Liver (tissue), 9 donors: Measurements from ENCODE around the gene TMEM61. TPM values are rescaled to one million over a fixed set of nuclear protein-coding genes. Genes with fewer than 3 reads are reported as not detected.

Source experiments
- DNase-seq: peaks from one replicate; pipeline ENCODE4 v3.0.0-alpha.2; 2017; ENCODE audit warnings: low spot score
- H3K27ac ChIP-seq, 2 donors: one replicate each; pipeline ENCODE4 v1.7.0; 2013; ENCODE audit warnings: inconsistent platforms in 2 of 2, low read length in 2 of 2, control low read depth in 1 of 2, low read depth in 1 of 2, mild to moderate bottlenecking in 1 of 2
- H3K27me3 ChIP-seq, 4 donors: one replicate each; pipeline versions ENCODE4 v1.6.1 to v1.7.0; 2013; ENCODE audit warnings: low read length in 3 of 4, inconsistent platforms in 1 of 4, mild to moderate bottlenecking in 1 of 4, moderate library complexity in 1 of 4; ENCODE audit not compliant: control insufficient read depth in 4 of 4, insufficient read depth in 4 of 4
- H3K36me3 ChIP-seq, 4 donors: one replicate each; pipeline versions ENCODE4 v1.6.1 to v1.7.0; 2013; ENCODE audit warnings: low read length in 3 of 4, mild to moderate bottlenecking in 3 of 4, low read depth in 1 of 4, moderate library complexity in 1 of 4; ENCODE audit not compliant: control insufficient read depth in 4 of 4, insufficient read depth in 3 of 4
- H3K4me1 ChIP-seq, 4 donors: one replicate each; pipeline versions ENCODE4 v1.6.1 to v1.7.0; 2013; ENCODE audit warnings: low read length in 3 of 4, mild to moderate bottlenecking in 3 of 4, moderate library complexity in 1 of 4; ENCODE audit not compliant: control insufficient read depth in 4 of 4, insufficient read depth in 4 of 4
- H3K4me3 ChIP-seq, 3 donors: one replicate each; pipeline versions ENCODE4 v1.6.1 to v1.7.0; 2013; ENCODE audit warnings: low read length in 3 of 3, control low read depth in 1 of 3, low read depth in 1 of 3, mild to moderate bottlenecking in 1 of 3
- H3K9ac ChIP-seq, 2 donors: one replicate each; pipeline ENCODE4 v1.7.0; 2013; ENCODE audit warnings: low read length in 2 of 2, mild to moderate bottlenecking in 2 of 2, moderate library complexity in 2 of 2, control low read depth in 1 of 2, low read depth in 1 of 2
- H3K9me3 ChIP-seq, 4 donors: one replicate each; pipeline versions ENCODE4 v1.6.1 to v1.7.0; 2013; ENCODE audit warnings: low read length in 3 of 4; ENCODE audit not compliant: control insufficient read depth in 4 of 4
- EGR1 ChIP-seq, 2 donors: IDR thresholded peaks; 2 replicates each; pipeline ENCODE4 v1.6.1; 2016 to 2018; ENCODE audit warnings: antibody characterized with exemption in 2 of 2, low read depth in 2 of 2
- FOXA1 ChIP-seq: IDR thresholded peaks from 2 replicates; pipeline ENCODE4 v1.6.1; 2016; ENCODE audit warnings: antibody characterized with exemption
- FOXA2 ChIP-seq: IDR thresholded peaks from 2 replicates; pipeline ENCODE4 v1.6.1; 2016; ENCODE audit warnings: antibody characterized with exemption
- GABPA ChIP-seq, 2 donors: IDR thresholded peaks in 1 of 2; conservative IDR thresholded peaks in 1 of 2; 2 replicates each; pipeline ENCODE4 v1.6.1; 2016; ENCODE audit warnings: antibody characterized with exemption in 2 of 2, mild to moderate bottlenecking in 1 of 2, moderate library complexity in 1 of 2
- HNF4A ChIP-seq, 2 donors: conservative IDR thresholded peaks; 2 replicates each; pipeline ENCODE4 v1.6.1; 2016; ENCODE audit warnings: antibody characterized with exemption in 2 of 2, mild to moderate bottlenecking in 2 of 2
- HNF4G ChIP-seq: IDR thresholded peaks from 2 replicates; pipeline ENCODE4 v1.6.1; 2016; ENCODE audit warnings: antibody characterized with exemption
- JUND ChIP-seq, 2 donors: IDR thresholded peaks; 2 replicates each; pipeline ENCODE4 v1.6.1; 2016; ENCODE audit warnings: antibody characterized with exemption in 2 of 2
- NR2F2 ChIP-seq: IDR thresholded peaks from 2 replicates; pipeline ENCODE4 v1.6.1; 2016; ENCODE audit warnings: antibody characterized with exemption
- RAD21 ChIP-seq, 2 donors: IDR thresholded peaks; 2 replicates each; pipeline ENCODE4 v1.6.1; 2016; ENCODE audit warnings: antibody characterized with exemption in 2 of 2, mild to moderate bottlenecking in 2 of 2
- RXRA ChIP-seq, 2 donors: IDR thresholded peaks; 2 replicates each; pipeline ENCODE4 v1.6.1; 2017 to 2018; ENCODE audit warnings: antibody characterized with exemption in 2 of 2, mild to moderate bottlenecking in 1 of 2
- SP1 ChIP-seq: IDR thresholded peaks from 2 replicates; pipeline ENCODE4 v1.6.1; 2018; ENCODE audit warnings: antibody characterized with exemption, mild to moderate bottlenecking
- TAF1 ChIP-seq: conservative IDR thresholded peaks from 2 replicates; pipeline ENCODE4 v1.6.1; 2016; ENCODE audit warnings: antibody characterized with exemption, mild to moderate bottlenecking
- YY1 ChIP-seq: IDR thresholded peaks from 2 replicates; pipeline ENCODE4 v1.6.1; 2016; ENCODE audit warnings: antibody characterized with exemption, mild to moderate bottlenecking
- WGBS: extraction: QIAGEN DNeasy Blood & Tissue Kit; methylation state at CpG from one replicate; pipeline ENCODE4 v1.1.7; 2013; 5-methylcytosine and 5-hydroxymethylcytosine counted together
- polyA plus RNA-seq, 2 donors: library from polyadenylated mRNA; stranded (reverse) in 1 of 2; unstranded in 1 of 2; fragments of 200-250 nt in 1 of 2; fragments of >200 nt in 1 of 2; fragmentation: Nextera tagmentation in 1 of 2; extraction: Ambion mirVana in 1 of 2; gene quantifications; one replicate each; pipeline versions ENCODE4 v1.2.1 to v1.2.3, GENCODE V29; 2013 to 2015
- total RNA-seq, 2 donors: library from RNA; depleted of rRNA; stranded (reverse); fragments of >200 nt; gene quantifications; one replicate each; pipeline ENCODE4 v1.2.3, GENCODE V29; 2014
- TF ChIP-seq, protein P1 (sequence below): IDR thresholded peaks from 2 replicates; pipeline ENCODE4 v1.6.1; 2016; ENCODE audit warnings: antibody characterized with exemption
- TF ChIP-seq, protein P2 (sequence below): IDR thresholded peaks from 2 replicates; pipeline ENCODE4 v1.6.1; 2016; ENCODE audit warnings: antibody characterized with exemption, mild to moderate bottlenecking
- TF ChIP-seq, protein P3 (sequence below): IDR thresholded peaks from 2 replicates; pipeline ENCODE4 v1.6.1; 2016; ENCODE audit warnings: antibody characterized with exemption
- TF ChIP-seq, protein P4 (sequence below): IDR thresholded peaks from 2 replicates; pipeline ENCODE4 v1.6.1; 2016; ENCODE audit warnings: antibody characterized with exemption
- TF ChIP-seq, protein P5 (sequence below): fragments of 150-350 bp; IDR thresholded peaks from 2 replicates; pipeline ENCODE4 v1.5.1; 2017; ENCODE audit warnings: improper control_type of control experiment, low read depth, low read length; ENCODE audit not compliant: missing input control
- donor health status: healthy.
- donor health status: healthy.
- donor health status: healthy.
- donor health status: healthy.
- donor health status: healthy.

The TMEM61 gene
- total and polyA plus RNA-seq, 4 donors: not detected

DNA sequence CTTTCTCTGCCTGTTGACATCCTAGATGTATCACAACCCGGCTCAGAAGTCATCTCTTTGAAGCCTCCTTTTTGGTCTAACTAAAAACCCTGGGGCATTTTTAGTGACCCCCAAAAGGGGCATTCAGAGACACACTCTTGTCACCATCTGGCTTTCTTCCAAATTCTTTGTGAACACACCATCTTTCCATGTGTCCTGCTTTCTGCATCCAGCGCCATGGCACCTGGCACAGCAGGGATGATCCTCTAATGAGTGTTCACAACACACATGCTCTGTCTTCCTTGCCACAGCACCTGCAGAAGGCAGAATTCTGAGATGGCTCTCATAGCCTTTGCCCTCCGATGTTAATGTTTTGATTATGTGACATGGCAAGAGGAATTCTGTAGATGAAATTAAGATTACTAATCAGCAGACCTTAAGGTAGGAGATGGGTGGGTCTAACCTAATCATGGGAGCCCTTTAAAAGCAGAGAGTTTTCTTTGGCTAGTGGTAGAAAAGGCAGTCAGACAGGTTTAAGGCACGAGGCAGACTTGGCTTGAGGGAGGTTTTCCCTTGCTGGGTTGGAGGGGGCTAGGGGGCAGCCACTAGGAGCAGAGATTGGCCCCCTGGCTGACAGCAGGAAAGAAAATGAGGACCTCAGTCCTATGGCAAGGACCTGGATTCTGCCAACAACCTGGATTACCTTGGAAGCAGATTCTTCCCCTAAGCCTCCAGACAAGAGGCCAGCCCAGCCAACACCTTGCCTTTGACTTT lies 4.9 kb upstream of the TMEM61 start:
- no peak overlapping the region for H3K27ac ChIP-seq
- DNase-seq: no peak
- no peaks in the 10 kb centered on the region for H3K9me3 ChIP-seq
- peaks cover 0 to 5% (median 0%) of the 10 kb centered on the region in 4 donors for H3K27me3 ChIP-seq
- H3K4me1 ChIP-seq: peaks cover 0 to 3% (median 0%) of the 10 kb centered on the region in 4 donors
- H3K36me3 ChIP-seq: no peaks in the 10 kb centered on the region
- 87% methylated on average over 4 of the region's 4 CpGs for WGBS
- no peak overlapping the region for H3K9ac ChIP-seq
- TF ChIP-seq RAD21 (IDR thresholded peaks at IDR 0.05) (no peak), RXRA (IDR thresholded peaks at IDR 0.05) (no peak), FOXA1 (no peak), JUND (IDR thresholded peaks at IDR 0.05) (no peak), EGR1 (IDR thresholded peaks at IDR 0.05; ENCODE audit: low read depth in 2 of 2) (no peak), GABPA (IDR thresholded peaks at IDR 0.05 in 1 of 2, conservative IDR thresholded peaks at IDR 0.05 in 1 of 2) (no peak), HNF4A (conservative IDR thresholded peaks at IDR 0.05) (no peak), HNF4G (no peak), SP1 (no peak)
- TF ChIP-seq, protein P1, sequence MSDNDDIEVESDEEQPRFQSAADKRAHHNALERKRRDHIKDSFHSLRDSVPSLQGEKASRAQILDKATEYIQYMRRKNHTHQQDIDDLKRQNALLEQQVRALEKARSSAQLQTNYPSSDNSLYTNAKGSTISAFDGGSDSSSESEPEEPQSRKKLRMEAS: no peak
- TF ChIP-seq, protein P2, sequence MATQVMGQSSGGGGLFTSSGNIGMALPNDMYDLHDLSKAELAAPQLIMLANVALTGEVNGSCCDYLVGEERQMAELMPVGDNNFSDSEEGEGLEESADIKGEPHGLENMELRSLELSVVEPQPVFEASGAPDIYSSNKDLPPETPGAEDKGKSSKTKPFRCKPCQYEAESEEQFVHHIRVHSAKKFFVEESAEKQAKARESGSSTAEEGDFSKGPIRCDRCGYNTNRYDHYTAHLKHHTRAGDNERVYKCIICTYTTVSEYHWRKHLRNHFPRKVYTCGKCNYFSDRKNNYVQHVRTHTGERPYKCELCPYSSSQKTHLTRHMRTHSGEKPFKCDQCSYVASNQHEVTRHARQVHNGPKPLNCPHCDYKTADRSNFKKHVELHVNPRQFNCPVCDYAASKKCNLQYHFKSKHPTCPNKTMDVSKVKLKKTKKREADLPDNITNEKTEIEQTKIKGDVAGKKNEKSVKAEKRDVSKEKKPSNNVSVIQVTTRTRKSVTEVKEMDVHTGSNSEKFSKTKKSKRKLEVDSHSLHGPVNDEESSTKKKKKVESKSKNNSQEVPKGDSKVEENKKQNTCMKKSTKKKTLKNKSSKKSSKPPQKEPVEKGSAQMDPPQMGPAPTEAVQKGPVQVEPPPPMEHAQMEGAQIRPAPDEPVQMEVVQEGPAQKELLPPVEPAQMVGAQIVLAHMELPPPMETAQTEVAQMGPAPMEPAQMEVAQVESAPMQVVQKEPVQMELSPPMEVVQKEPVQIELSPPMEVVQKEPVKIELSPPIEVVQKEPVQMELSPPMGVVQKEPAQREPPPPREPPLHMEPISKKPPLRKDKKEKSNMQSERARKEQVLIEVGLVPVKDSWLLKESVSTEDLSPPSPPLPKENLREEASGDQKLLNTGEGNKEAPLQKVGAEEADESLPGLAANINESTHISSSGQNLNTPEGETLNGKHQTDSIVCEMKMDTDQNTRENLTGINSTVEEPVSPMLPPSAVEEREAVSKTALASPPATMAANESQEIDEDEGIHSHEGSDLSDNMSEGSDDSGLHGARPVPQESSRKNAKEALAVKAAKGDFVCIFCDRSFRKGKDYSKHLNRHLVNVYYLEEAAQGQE: no peak
- TF ChIP-seq, protein P3, sequence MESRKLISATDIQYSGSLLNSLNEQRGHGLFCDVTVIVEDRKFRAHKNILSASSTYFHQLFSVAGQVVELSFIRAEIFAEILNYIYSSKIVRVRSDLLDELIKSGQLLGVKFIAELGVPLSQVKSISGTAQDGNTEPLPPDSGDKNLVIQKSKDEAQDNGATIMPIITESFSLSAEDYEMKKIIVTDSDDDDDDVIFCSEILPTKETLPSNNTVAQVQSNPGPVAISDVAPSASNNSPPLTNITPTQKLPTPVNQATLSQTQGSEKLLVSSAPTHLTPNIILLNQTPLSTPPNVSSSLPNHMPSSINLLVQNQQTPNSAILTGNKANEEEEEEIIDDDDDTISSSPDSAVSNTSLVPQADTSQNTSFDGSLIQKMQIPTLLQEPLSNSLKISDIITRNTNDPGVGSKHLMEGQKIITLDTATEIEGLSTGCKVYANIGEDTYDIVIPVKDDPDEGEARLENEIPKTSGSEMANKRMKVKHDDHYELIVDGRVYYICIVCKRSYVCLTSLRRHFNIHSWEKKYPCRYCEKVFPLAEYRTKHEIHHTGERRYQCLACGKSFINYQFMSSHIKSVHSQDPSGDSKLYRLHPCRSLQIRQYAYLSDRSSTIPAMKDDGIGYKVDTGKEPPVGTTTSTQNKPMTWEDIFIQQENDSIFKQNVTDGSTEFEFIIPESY: no peak
- TF ChIP-seq, protein P4, sequence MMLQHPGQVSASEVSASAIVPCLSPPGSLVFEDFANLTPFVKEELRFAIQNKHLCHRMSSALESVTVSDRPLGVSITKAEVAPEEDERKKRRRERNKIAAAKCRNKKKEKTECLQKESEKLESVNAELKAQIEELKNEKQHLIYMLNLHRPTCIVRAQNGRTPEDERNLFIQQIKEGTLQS: no peak
- H3K4me3 ChIP-seq: no peak overlapping the region

DNA sequence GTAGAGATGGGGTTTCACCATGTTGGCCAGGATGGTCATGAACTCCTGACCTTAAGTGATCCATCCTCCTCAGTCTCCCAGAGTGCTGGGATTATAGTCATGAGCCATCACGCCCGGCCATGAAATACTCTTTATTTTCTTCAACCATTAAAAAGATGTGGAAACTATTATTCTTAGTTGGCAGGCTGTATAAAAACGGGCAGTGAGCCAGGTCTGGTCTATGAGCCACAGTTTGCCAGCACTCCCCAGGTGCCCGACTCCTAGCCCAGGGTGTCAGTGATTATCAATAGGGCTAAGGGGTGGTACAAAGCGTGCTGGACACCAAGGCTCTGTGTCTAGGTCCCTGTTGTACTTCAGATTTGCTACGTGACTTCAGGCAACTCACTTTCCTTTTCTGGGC lies 3.7 kb upstream of the TMEM61 start:
- no peak for DNase-seq
- 84% methylated on average over 6 of the region's 6 CpGs for WGBS
- H3K4me1 ChIP-seq: peaks cover 0 to 5% (median 2%) of the 10 kb centered on the region in 4 donors
- TF ChIP-seq, protein P1: no peak
- TF ChIP-seq GABPA (IDR thresholded peaks at IDR 0.05 in 1 of 2, conservative IDR thresholded peaks at IDR 0.05 in 1 of 2): no peak
- TF ChIP-seq, protein P3: no peak
- no peak for TF ChIP-seq NR2F2
- TF ChIP-seq RXRA (IDR thresholded peaks at IDR 0.05): no peak
- no peak for TF ChIP-seq JUND (IDR thresholded peaks at IDR 0.05)
- TF ChIP-seq FOXA2: no peak
- TF ChIP-seq, protein P4: no peak
- TF ChIP-seq, protein P5, sequence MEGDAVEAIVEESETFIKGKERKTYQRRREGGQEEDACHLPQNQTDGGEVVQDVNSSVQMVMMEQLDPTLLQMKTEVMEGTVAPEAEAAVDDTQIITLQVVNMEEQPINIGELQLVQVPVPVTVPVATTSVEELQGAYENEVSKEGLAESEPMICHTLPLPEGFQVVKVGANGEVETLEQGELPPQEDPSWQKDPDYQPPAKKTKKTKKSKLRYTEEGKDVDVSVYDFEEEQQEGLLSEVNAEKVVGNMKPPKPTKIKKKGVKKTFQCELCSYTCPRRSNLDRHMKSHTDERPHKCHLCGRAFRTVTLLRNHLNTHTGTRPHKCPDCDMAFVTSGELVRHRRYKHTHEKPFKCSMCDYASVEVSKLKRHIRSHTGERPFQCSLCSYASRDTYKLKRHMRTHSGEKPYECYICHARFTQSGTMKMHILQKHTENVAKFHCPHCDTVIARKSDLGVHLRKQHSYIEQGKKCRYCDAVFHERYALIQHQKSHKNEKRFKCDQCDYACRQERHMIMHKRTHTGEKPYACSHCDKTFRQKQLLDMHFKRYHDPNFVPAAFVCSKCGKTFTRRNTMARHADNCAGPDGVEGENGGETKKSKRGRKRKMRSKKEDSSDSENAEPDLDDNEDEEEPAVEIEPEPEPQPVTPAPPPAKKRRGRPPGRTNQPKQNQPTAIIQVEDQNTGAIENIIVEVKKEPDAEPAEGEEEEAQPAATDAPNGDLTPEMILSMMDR: no peak
- TF ChIP-seq TAF1: no peak
- TF ChIP-seq FOXA1: no peak
- no peak for TF ChIP-seq SP1
- TF ChIP-seq RAD21 (IDR thresholded peaks at IDR 0.05): no peak
- no peak for TF ChIP-seq YY1
- no peak for TF ChIP-seq HNF4A (conservative IDR thresholded peaks at IDR 0.05)
- no peak for TF ChIP-seq EGR1 (IDR thresholded peaks at IDR 0.05; ENCODE audit: low read depth in 2 of 2)

More for the DNA sequence above, 3.7 kb upstream of the TMEM61 start:
- no peak overlapping the region for H3K9ac ChIP-seq
- H3K27me3 ChIP-seq: peaks cover 0 to 5% (median 0%) of the 10 kb centered on the region in 4 donors
- no peaks in the 10 kb centered on the region for H3K36me3 ChIP-seq
- no peak overlapping the region for H3K4me3 ChIP-seq
- no peak overlapping the region for H3K27ac ChIP-seq
- H3K9me3 ChIP-seq: no peaks in the 10 kb centered on the region
